NCI-H1694 treated with DMSO at 0.1 percent for 48 hours (cell line): ENCODE measurements around the gene XAGE3.

Source experiments
- DNase-seq: peaks from one replicate; lab custom pipeline; 2025; lab: John Stamatoyannopoulos, UW

XAGE3 gene

GRCh38 chrX:52839137-52839536 is 28.7 kb downstream of the XAGE3 start:
- no peak for DNase-seq

GRCh38 chrX:52830551-52830950 is 37.3 kb downstream of the XAGE3 start:
- no peak for DNase-seq

GRCh38 chrX:52824608-52825007 is 43.3 kb downstream of the XAGE3 start:
- DNase-seq: no peak

- DNase-seq: no peak
These were observed 46.7 kb downstream of the XAGE3 start for GRCh38 chrX:52821079-52821760.

- no peak for DNase-seq
These were observed 48.1 kb downstream of the XAGE3 start for GRCh38 chrX:52819788-52820187.
